HUES64 (cell line): ENCODE data around the gene CCDC124.
A peak's percentile ranks its signal among the peaks of the same experiment; 100 is the strongest.

Experiments used
- H3K27ac ChIP-seq: 2 replicates; pipeline ENCODE4 v1.7.0; 2013; ENCODE audit warnings: low read depth, low read length, inconsistent platforms
- H3K27me3 ChIP-seq: 2 replicates; pipeline ENCODE4 v1.6.1; 2013; ENCODE audit warnings: mild to moderate bottlenecking, low read length; ENCODE audit not compliant: insufficient read depth
- H3K36me3 ChIP-seq: 2 replicates; pipeline ENCODE4 v1.6.1; 2013; ENCODE audit warnings: mild to moderate bottlenecking, low read length; ENCODE audit not compliant: insufficient read depth
- H3K4me1 ChIP-seq: 2 replicates; pipeline ENCODE4 v1.6.1; 2013; ENCODE audit warnings: mild to moderate bottlenecking, low read length, moderate library complexity; ENCODE audit not compliant: insufficient read depth
- H3K4me3 ChIP-seq: 2 replicates; pipeline ENCODE4 v1.5.1; 2013; ENCODE audit warnings: mild to moderate bottlenecking, low read length, moderate library complexity
- H3K9ac ChIP-seq: 2 replicates; pipeline ENCODE4 v1.6.1; 2013; ENCODE audit warnings: mild to moderate bottlenecking, low read depth, low read length
- H3K9me3 ChIP-seq: 2 replicates; pipeline ENCODE4 v1.6.1; 2013; ENCODE audit warnings: low read depth, low read length; ENCODE audit not compliant: insufficient read depth
- WGBS: fragments of 150-250, 120-280 bp; methylation state at CpG from one replicate; pipeline ENCODE4 v1.1.7; 2013; ENCODE audit warnings: missing lambda C conversion rate; 5-methylcytosine and 5-hydroxymethylcytosine counted together

CCDC124 gene

DNA sequence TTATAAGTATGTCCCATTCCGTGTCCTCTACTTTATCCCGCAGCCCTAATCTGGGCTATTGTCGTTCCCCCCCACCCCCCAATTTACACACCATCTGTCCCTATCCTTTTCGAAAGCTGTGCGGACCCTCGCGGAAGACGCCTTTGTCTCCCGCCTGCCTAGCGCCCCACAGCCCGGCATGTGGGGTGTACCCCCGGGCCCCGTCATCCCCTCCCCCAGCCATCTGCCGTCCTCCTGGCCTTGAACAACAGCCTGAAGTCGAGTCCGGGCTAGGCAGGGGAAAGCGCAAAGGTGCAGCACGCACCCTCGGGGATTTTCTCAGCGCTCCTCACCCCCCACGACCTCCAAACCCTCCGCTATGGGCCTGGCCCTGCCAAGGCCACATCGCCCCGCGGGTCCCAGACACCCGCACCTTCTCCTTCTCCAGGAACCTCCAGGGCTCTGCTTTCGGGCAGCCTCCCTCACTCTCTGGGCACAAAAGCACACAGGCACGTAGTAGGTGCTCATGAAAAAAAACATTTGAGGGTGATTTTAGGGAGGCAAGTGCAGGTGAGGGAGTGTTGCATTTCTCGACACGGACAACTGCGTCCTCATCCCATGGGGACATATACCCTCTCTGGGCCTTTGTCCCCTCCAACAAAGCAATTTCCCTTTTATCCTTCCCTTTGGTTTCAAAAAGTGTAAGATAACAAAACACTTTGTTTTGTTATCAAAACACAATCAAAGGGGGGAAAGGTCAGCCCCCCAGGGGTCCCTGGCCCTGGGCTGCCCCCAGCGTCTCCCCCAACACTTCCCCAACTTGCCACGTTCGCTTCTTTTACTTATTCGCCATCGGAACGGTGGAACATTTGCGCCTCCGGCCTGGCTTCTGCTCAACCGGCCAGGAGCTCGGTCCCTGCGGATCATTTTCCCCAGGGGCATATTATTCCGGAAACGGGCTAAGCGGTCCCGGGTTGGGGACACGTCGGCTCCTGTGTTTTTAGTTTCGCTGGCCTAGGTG is 16.4 kb downstream of the CCDC124 start:
- Histone ChIP-seq H3K36me3 (peaks cover 4% of the 10 kb centered on the region; the same call in 1 of the 2 replicates), H3K9ac (peak overlapping the region; percentile 61; the same call in 1 of the 2 replicates), H3K9me3 (no peaks in the 10 kb centered on the region), H3K27me3 (peaks cover 58% of the 10 kb centered on the region), H3K4me3 (peak overlapping the region; percentile 68), H3K4me1 (peaks cover 13% of the 10 kb centered on the region; the same call in 1 of the 2 replicates), H3K27ac (peak overlapping the region; percentile 36; the same call in 1 of the 2 replicates)
- 3% methylated on average over 49 of the region's 49 CpGs for WGBS

- Histone ChIP-seq H3K36me3 (peaks cover 1% of the 10 kb centered on the region; the same call in 1 of the 2 replicates), H3K9ac (peak overlapping the region; percentile 61; the same call in 1 of the 2 replicates), H3K4me1 (peaks cover 13% of the 10 kb centered on the region; the same call in 1 of the 2 replicates), H3K27me3 (peaks cover 61% of the 10 kb centered on the region), H3K9me3 (no peaks in the 10 kb centered on the region), H3K4me3 (peak overlapping the region; percentile 68), H3K27ac (peak overlapping the region; percentile 5; the same call in 1 of the 2 replicates)
- WGBS = 1% methylated on average over 11 of the region's 11 CpGs
These were observed 17.1 kb downstream of the CCDC124 start for GRCh38 chr19:17949956-17950309.

GRCh38 chr19:17950310-17951156 is 17.7 kb downstream of the CCDC124 start:
- Histone ChIP-seq H3K27me3 (peaks cover 61% of the 10 kb centered on the region), H3K4me3 (peak overlapping the region; percentile 68), H3K27ac (peak overlapping the region; percentile 60; the same call in 1 of the 2 replicates), H3K4me1 (peaks cover 13% of the 10 kb centered on the region; the same call in 1 of the 2 replicates), H3K36me3 (no peaks in the 10 kb centered on the region), H3K9me3 (no peaks in the 10 kb centered on the region), H3K9ac (peak overlapping the region; percentile 30; the same call in 1 of the 2 replicates)
- 1% methylated on average over 41 of the region's 48 CpGs for WGBS

DNA sequence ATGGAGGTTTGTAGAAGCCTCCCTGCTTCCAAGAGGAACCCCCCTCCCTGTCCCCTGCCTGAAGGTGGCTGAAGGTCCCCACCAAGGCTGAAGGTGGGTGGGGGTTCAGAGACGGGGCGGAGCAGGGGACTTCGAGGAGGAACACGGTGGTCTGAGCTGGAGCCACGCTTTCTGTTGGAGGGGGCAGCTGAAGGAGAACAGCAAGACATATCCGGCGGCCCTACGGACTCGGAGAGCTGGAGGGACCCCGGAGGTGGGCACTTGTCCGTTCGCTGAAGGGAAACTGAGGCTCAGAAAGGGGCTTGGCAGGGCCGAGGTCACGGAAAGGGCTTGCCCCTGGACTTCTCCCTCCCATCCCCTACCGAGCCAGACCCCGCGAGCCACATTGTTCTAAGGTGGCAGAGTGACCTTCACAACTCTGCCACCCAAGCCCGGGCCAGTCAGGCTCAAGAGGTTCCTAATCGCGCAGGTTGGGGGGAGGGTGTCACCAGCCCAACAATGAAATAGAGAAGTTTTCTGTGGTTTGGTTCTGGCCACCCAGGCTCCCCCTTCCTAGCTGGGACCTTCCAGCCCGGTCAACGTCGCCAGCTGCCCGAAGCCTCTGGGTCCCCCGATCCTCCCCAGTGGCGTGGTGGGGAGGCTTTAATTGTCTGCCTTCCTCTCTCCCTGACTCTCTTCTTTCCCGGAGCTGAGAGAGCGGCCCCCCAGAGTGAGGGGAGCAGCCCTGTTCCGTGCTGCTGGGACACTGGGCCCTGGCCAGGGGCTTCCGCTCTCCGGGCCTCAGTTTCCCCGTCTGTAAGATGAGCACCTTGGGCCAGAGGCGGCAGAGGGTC is 18.6 kb downstream of the CCDC124 start:
- H3K9ac ChIP-seq = peak overlapping the region; percentile 30; the same call in 1 of the 2 replicates
- peaks cover 13% of the 10 kb centered on the region; the same call in 1 of the 2 replicates for H3K4me1 ChIP-seq
- WGBS = 1% methylated on average over 33 of the region's 33 CpGs
- H3K4me3 ChIP-seq = peak overlapping the region; percentile 68
- no peaks in the 10 kb centered on the region for H3K9me3 ChIP-seq
- no peak overlapping the region; the same call in 1 of the 2 replicates for H3K27ac ChIP-seq
- no peaks in the 10 kb centered on the region for H3K36me3 ChIP-seq
- peaks cover 61% of the 10 kb centered on the region for H3K27me3 ChIP-seq

DNA sequence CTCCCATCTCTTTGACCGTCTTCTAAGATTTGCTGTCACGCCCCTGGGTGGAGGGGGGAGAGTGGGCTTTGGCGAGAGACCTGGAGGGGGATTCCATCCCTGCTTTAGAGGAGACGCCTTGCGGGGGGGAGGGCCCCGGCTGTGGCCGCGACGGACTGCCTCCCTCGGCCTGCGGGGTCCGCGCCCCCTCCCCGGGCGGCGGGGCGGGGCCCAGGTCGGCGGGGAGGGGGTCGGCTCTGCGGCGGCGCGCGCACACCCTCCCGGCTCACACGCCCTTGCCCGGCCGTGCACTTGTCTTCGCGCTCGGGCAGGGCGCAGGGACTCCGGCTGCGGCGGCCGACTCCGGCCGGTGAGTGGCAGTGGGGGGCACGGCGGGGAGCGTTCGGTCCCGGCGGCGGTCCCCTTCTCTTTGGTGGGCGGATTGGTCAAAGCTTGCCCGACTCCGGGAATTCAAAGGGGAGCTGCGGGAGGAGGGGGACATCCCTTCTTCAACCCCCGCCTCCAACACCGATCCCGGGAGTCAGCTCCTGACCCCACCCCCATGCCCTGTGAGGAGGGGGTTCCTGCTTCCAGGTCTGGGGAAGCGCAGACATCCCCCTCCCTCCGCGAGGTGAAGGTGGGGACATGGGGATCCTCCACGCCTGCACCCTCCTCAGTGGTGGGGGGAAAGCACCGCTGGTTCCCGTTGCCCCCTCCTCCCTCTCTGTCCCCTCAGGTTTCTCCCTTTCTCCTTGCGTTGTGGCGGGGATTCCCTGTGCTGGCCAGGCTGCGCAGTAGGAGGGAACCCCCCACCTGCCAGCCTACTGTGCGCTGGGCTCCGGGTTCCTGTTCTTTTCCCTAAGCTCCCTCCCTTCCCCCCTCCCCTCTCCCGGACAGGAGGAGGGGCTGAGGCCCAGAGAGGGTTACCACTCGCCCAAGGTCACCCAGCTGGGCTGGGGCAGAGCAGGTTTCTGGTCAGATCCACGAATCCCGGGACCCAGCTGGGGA is 19.5 kb downstream of the CCDC124 start:
- Histone ChIP-seq H3K27ac (no peak overlapping the region; the same call in 1 of the 2 replicates), H3K36me3 (no peaks in the 10 kb centered on the region), H3K4me1 (peaks cover 9% of the 10 kb centered on the region; the same call in 1 of the 2 replicates), H3K4me3 (peak overlapping the region; percentile 68), H3K9ac (peak overlapping the region; percentile 35; the same call in 1 of the 2 replicates), H3K9me3 (no peaks in the 10 kb centered on the region), H3K27me3 (peaks cover 61% of the 10 kb centered on the region)
- 1% methylated on average over 58 of the region's 68 CpGs for WGBS

DNA sequence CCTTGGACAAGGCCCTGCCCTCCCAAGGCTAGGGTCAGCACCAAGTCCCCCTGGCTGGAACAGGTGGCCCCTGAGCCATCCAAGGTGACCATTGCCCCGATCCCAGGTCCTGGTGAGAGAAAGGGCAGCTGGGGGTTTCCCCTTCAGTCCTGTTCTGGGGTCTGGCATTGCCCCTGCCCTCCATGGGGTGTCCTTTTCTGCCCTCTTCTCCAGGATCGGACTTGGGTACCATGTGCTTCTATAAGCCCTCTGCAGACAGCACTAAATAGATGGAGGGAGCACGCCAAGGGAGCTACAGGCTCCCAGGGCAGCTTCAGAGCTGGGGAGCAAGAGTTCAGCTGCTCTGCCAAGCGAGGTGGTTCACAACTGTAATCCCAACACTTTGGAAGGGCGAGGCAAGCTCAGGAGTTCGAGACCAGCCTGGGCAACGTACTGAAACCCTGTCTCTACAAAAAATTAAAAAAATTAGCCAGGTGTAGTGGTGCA is 20.5 kb downstream of the CCDC124 start:
- no peak overlapping the region for H3K27ac ChIP-seq
- no peak overlapping the region for H3K9ac ChIP-seq
- peaks cover 61% of the 10 kb centered on the region for H3K27me3 ChIP-seq
- peaks cover 9% of the 10 kb centered on the region; the same call in 1 of the 2 replicates for H3K4me1 ChIP-seq
- 69% methylated on average over 7 of the region's 7 CpGs for WGBS
- no peaks in the 10 kb centered on the region for H3K9me3 ChIP-seq
- H3K4me3 ChIP-seq = peak overlapping the region; percentile 68; the same call in 1 of the 2 replicates
- H3K36me3 ChIP-seq = no peaks in the 10 kb centered on the region

DNA sequence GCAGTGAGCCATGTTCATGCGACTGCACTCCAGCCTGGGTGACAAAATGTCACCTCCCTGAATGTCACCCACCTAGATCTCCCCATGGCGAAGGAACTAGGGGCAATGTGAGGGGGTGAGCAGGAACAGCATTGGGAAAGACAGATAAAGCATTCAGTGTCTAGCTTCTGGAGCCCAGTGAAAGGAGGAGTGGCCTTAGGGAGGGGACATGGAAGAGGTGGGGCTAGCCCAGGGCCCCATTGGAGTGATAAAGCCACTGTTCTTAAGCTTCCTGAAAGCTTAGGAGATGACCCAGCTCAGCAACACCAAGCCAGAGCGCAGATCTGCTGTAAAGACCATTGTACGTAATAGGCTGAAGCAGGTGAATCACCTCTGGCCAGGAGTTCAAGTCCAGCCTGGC is 21.1 kb downstream of the CCDC124 start:
- 78% methylated on average over 4 of the region's 4 CpGs for WGBS

GRCh38 chr19:17954401-17954800 is 21.6 kb downstream of the CCDC124 start:
- Histone ChIP-seq H3K27ac (no peak overlapping the region), H3K9ac (no peak overlapping the region), H3K36me3 (no peaks in the 10 kb centered on the region), H3K27me3 (peaks cover 52% of the 10 kb centered on the region), H3K4me1 (peaks cover 9% of the 10 kb centered on the region; the same call in 1 of the 2 replicates), H3K4me3 (no peak overlapping the region), H3K9me3 (no peaks in the 10 kb centered on the region)
- WGBS = 91% methylated on average over 7 of the region's 7 CpGs

More for the DNA sequence above, 21.1 kb downstream of the CCDC124 start:
- peaks cover 9% of the 10 kb centered on the region; the same call in 1 of the 2 replicates for H3K4me1 ChIP-seq
- H3K9ac ChIP-seq = no peak overlapping the region
- H3K4me3 ChIP-seq = no peak overlapping the region
- H3K36me3 ChIP-seq = no peaks in the 10 kb centered on the region
- H3K9me3 ChIP-seq = no peaks in the 10 kb centered on the region
- peaks cover 57% of the 10 kb centered on the region for H3K27me3 ChIP-seq
- no peak overlapping the region for H3K27ac ChIP-seq

DNA sequence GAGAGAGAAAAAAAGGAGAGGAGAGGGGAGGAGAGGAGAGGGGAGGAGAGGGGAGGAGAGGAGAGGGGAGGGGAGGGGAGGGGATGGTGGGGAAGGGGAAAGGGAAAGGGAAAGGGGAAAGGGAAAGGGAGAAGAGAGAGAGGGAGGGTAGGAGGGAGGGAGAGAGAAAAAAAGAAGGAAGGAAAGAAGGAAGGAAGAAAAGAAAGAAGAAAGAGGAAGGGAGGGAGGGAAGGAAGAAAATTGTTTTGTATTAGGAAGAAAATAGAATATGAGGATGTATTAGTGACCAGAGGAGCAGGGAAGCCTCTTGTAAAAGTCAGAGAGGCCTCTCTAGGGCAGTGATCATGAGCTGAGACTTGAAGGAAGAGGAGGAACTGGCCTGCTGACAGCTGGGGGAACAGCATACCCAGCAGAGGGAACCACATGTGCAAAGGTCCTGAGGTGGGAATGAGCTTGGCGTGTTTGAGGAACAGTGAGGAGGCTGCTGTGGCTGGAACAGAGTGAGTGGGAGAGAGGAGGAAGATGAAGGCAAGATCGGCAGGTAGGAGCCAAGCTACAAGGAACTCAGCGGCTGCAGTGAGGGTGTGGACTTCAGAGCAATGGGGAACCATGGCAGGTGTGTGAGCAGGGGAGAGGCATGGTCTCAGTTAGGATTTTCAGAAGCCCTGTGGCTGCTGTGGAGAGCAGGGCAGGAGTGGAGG is 24.5 kb downstream of the CCDC124 start:
- WGBS = 93% methylated on average over 3 of the region's 3 CpGs
- H3K9me3 ChIP-seq = no peaks in the 10 kb centered on the region
- H3K9ac ChIP-seq = no peak overlapping the region
- peaks cover 23% of the 10 kb centered on the region for H3K27me3 ChIP-seq
- H3K36me3 ChIP-seq = no peaks in the 10 kb centered on the region
- H3K4me3 ChIP-seq = no peak overlapping the region
- H3K4me1 ChIP-seq = no peaks in the 10 kb centered on the region
- no peak overlapping the region for H3K27ac ChIP-seq
